GM12874 (cell line): ENCODE measurements around the gene CACNG4.

Source experiments
- TF ChIP-seq, protein P1 (sequence below): IDR thresholded peaks from 2 replicates; pipeline ENCODE4 v1.5.1; 2011; ENCODE audit warnings: low read depth, mild to moderate bottlenecking, control low read depth, low read length, moderate library complexity; ENCODE audit not compliant: insufficient read depth

The CACNG4 gene

DNA sequence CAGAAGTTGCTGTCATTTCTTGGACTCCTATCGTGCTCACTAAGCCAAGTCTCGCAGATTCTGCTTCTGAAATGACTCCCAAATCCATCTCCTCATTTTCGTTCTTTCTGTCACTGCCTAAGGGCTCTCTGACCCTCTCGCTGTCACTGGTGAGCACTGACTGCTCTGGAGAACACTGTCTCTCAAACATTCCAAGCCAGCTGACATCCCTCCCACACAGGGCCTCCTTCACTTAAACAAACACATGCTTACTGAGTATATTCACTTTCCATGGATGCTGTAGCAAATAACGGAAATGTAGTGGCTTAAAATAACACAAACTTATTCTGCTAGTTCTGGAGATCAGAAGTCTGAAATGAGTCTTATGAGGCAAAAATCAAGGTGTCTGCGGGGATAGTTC is 98.6 kb downstream of the CACNG4 start:
- TF ChIP-seq, protein P1, sequence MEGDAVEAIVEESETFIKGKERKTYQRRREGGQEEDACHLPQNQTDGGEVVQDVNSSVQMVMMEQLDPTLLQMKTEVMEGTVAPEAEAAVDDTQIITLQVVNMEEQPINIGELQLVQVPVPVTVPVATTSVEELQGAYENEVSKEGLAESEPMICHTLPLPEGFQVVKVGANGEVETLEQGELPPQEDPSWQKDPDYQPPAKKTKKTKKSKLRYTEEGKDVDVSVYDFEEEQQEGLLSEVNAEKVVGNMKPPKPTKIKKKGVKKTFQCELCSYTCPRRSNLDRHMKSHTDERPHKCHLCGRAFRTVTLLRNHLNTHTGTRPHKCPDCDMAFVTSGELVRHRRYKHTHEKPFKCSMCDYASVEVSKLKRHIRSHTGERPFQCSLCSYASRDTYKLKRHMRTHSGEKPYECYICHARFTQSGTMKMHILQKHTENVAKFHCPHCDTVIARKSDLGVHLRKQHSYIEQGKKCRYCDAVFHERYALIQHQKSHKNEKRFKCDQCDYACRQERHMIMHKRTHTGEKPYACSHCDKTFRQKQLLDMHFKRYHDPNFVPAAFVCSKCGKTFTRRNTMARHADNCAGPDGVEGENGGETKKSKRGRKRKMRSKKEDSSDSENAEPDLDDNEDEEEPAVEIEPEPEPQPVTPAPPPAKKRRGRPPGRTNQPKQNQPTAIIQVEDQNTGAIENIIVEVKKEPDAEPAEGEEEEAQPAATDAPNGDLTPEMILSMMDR: no peak

DNA sequence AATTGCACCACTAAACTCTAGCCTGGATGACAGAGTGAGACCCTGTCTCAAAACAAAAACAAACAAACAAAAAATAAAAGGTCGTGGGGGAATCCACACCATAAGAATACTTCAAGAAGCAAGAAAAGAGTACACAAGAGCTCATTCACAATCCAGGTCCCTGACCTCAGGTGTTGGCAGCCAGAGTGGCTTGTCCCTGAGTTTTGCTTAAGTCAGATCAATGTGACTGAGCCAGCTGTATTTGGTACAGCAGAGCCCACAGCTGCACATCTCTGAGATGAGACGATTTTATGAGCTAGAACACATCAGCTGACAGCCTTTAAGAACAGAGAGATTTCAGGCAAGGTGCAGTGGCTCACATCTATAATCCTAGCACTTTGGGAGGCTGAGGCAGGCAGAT is 102.2 kb downstream of the CACNG4 start:
- TF ChIP-seq, protein P1: no peak

DNA sequence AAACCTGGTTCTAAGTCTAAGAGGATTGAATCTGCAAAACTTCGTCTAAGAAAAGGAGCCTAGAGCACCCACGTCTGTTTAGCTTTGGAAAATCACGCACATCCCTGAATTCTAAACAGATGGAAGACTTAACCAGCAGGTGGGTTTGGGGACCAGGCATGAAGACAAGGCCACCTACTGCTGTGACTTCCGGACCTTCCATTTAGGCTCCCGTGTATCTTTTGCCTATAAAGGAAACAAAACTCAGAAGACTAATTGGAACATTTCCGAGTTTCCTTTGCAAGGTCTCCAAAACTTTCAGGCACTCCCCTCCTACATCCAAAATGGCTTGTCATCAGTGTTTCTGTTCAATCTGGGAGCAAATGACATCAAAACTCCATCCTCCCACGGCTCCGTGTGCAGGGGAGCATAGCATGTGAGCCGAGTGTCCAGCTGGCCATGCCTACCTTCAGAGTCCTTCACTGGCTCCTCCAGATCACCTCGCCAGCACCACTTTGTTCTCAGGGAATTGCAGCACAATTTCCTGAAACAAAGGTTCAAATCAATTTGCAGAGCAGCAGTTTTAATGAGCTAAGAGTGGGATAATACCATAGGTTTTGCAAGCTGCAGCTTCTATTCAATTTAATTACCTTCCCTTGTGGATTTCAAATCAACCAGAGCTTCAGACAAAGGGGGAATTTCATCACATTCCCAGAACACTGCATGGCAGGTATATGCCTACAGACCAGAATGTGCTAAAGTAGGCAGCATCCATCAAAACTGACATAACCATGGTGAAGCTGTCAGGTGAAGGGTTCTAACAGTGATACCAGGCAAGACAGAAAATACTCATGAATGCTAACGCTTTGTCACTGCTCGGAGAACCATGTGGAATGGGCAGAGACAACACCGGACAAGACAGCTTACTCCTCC is 103.3 kb downstream of the CACNG4 start:
- TF ChIP-seq, protein P1: no peak

DNA sequence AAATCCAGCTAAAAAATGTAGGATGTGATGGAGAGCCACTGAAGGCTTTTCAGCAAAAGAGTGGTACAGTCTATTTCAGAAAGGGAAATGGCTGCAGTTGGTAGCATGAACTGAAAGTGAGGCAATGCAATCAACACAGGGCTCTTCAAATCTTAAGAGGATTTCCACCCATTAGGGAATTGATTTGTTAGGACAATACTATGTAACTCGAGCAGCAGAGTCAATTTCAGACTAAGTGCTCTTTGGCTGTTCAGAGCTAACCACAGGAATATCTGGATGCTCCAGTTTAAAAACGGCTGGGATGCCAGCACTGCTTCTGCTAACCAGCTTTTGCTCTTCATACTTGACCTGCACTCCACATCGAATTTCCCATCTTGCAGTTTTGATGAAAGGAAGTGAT is 104.5 kb downstream of the CACNG4 start:
- TF ChIP-seq, protein P1: no peak

DNA sequence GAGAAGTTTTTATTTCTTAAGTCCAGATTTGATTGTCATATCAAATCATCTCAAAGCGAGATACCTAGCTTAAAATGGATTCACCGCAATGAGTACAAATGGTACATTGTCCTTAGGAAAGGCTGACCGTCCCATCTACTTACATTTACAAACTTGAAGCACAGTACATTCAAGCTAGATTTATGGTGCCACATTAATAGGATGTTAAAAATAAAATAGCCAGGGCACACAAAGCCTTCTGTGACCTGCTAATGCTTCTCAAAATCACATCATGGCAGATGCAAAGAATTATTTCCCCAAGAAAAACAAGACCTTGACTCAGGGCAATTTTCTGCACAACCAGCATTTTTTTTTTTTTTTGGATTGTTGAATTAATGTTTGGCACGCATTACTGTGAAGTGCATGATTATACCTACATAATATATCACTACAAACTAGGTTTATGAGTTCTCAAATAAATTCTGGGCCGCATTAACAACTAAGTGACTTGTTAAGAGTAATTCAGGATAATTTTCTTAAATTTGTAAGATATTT is 105.2 kb downstream of the CACNG4 start:
- TF ChIP-seq, protein P1: no peak

DNA sequence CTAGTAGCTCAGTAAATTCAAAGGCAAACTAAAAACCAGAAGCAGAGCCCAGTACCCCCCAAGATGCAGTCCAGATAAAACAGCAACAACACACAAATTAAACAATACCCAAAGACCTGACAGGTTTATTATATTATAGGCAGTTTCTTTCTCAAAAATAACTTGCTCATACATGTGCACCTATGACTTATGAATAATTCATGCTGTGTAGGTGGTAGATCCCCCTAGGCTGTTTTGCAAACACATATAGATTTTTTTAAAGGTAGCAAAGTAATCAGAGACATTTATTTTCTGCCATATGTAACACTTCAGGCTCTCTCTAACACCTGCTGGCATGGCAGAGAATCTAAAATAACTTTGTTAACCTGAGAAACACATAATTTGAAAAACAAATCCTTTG is 107.1 kb downstream of the CACNG4 start:
- TF ChIP-seq, protein P1: no peak

DNA sequence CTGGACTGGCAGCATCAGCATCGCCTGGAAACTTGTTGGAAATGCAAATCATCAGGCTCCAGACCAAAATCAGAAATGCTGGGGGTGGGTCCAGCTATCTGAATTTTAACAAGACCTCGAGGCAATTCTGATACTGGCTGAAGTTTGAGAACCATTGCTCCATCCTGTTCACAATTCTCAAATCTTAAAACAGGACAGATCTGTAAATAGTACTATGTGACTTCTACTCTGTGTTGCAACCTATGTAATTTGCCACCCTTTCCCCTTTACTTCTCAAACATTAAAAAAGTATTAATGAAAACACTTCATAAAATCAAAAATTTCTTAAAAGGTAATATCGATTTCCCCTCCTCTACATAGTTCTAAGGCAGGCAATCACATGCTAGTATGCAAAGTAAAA is 108.4 kb downstream of the CACNG4 start:
- TF ChIP-seq, protein P1: no peak
